SJCRH30 (cell line): ENCODE results near the gene ERBB4. TPM values are rescaled to one million over a fixed set of nuclear protein-coding genes. Genes with fewer than 3 reads are reported as not detected.
A peak's percentile ranks its signal among the peaks of the same experiment; 100 is the strongest.

ENCODE experiments used
- DNase-seq, 2 experiments: peaks; one replicate each; pipeline ENCODE4 v3.0.0-alpha.2; 2015 to 2020
- H3K27ac ChIP-seq: fragments of 250-450 bp; sonication (Bioruptor Pico); 2 replicates; pipeline ENCODE4 v1.5.1; 2020; ENCODE audit warnings: mild to moderate bottlenecking, moderate library complexity
- H3K27me3 ChIP-seq: fragments of 250-450 bp; sonication (Bioruptor Pico); 2 replicates; pipeline ENCODE4 v1.5.1; 2020; ENCODE audit warnings: mild to moderate bottlenecking, moderate library complexity
- H3K36me3 ChIP-seq: fragments of 250-450 bp; sonication (Bioruptor Pico); 2 replicates; pipeline ENCODE4 v1.5.1; 2020; ENCODE audit warnings: mild to moderate bottlenecking, moderate library complexity
- H3K4me1 ChIP-seq: fragments of 250-450 bp; sonication (Bioruptor Pico); 2 replicates; pipeline ENCODE4 v1.5.1; 2020; ENCODE audit warnings: mild to moderate bottlenecking, moderate library complexity
- H3K4me3 ChIP-seq: fragments of 250-450 bp; sonication (Bioruptor Pico); 2 replicates; pipeline ENCODE4 v1.5.1; 2020; ENCODE audit warnings: mild to moderate bottlenecking, moderate library complexity
- H3K9me3 ChIP-seq: fragments of 250-450 bp; sonication (Bioruptor Pico); replicated peaks from 2 replicates; pipeline ENCODE4 v1.5.1; 2020; ENCODE audit warnings: mild to moderate bottlenecking, moderate library complexity
- total RNA-seq: library from RNA; depleted of rRNA; stranded (reverse); fragments of >200 nt; shearing (Covaris generic); gene quantifications from 2 replicates; pipeline ENCODE4 v1.2.3, GENCODE V29; 2014

Gene ERBB4
- total RNA-seq, 1 experiment from 2014 or later: 3.0 TPM

DNA sequence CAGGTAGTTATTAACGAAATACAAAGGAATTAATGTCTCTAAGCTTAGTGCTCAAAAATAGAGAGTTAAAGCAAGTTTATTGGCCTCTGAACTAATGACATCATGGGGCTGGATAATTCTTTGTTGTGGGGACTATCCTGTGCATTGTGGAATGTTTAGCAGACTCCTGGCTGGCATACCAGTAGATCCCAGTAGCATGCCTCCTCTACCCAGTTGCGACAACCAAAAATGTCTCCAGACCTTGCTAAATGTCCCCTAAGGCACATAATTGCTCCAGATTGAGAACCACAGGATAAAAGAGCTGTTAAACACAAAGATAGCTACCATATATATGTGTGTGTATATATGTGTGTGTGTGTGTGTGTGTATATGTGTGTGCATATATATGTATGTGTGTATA, 194.5 kb downstream of the ERBB4 start:
- H3K27ac ChIP-seq: no peak overlapping the region
- DNase-seq: no peak
- H3K4me3 ChIP-seq: no peak overlapping the region
- no peaks in the 10 kb centered on the region for H3K27me3 ChIP-seq
- no peaks in the 10 kb centered on the region for H3K9me3 ChIP-seq
- no peaks in the 10 kb centered on the region for H3K36me3 ChIP-seq
- no peaks in the 10 kb centered on the region for H3K4me1 ChIP-seq

DNA sequence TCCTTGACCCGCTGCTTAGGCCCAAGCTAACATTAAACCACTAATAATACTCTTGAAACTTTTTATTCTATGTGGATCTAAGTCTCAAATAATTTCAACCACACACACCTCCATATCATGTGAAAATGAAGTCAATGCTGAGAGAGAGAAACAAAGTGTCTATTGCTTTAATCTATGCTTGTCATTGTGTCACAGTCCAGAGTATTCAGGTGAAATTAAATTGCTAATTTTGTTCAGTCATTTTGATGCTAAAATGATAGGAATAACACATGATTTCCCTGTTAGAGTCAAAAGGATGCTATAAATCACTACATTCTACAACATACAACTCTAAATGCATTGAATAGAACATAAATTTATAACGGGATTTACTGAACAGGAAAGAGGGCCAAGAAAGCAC, 195.4 kb downstream of the ERBB4 start:
- no peak for DNase-seq
- H3K4me3 ChIP-seq: no peak overlapping the region
- H3K27me3 ChIP-seq: no peaks in the 10 kb centered on the region
- H3K4me1 ChIP-seq: no peaks in the 10 kb centered on the region
- no peaks in the 10 kb centered on the region for H3K36me3 ChIP-seq
- no peaks in the 10 kb centered on the region for H3K9me3 ChIP-seq
- H3K27ac ChIP-seq: no peak overlapping the region

DNA sequence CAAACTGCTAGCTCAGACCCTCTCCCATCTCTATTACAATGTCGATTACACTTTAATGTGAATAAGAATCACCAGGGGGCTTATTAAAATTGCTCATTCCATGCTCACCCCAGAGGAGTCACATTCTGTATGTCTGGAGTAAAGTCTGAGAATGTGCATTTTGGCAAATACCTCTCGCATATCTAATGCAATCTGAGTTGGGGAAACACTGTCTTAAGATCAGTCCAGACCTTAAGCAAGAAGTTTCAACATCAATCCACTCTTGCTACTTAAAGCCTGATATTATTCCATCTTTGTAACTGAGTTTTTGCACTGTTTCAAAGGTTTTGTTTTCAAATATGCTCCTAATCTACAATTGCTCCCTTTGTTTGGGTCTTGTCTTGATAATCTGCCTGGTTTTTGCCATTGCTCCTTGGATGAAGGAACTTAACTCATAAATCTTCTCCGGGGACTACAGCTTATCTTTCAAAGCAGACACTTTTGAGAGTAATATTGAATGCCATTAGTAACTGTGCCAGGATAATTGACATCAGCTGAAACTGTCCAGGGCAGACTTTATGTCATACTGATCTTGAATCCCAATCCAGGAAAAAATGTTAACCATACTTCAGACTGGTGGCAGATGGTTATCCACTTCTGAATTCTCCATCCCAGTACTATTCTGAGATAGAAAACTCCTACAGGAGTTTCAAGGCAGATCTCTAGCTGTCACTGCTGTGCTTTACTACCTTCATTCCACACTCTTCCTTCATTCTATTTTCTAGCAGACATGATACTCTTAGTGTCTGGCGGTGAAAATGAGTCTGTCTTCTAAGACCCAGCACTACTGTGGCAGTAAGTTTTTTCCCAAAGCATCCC, 200.9 kb downstream of the ERBB4 start:
- Histone ChIP-seq H3K9me3 (no peaks in the 10 kb centered on the region), H3K4me3 (no peak overlapping the region), H3K36me3 (no peaks in the 10 kb centered on the region), H3K4me1 (no peaks in the 10 kb centered on the region), H3K27ac (no peak overlapping the region), H3K27me3 (no peaks in the 10 kb centered on the region)
- no peak for DNase-seq

DNA sequence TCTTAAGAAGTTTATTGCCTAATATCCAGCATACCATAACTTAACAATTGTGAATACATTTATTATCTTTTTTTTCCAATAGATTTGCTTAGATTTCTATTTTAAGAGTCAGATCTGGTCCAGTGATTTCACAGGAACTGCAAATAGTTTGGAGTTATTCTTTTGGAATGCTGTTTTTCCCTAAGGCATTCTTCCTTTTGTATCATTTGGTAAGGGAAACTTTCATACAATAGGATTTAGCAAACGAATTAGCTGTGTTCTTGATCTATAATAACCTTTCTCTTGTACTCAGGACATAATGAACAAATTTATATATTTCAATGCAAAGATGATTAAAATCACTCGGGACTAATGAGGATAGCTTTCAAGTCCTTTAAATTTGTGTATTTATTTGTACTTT, 201.6 kb downstream of the ERBB4 start:
- H3K4me3 ChIP-seq: no peak overlapping the region
- no peaks in the 10 kb centered on the region for H3K4me1 ChIP-seq
- H3K9me3 ChIP-seq: no peaks in the 10 kb centered on the region
- DNase-seq: no peak
- no peak overlapping the region for H3K27ac ChIP-seq
- no peaks in the 10 kb centered on the region for H3K36me3 ChIP-seq
- H3K27me3 ChIP-seq: no peaks in the 10 kb centered on the region

DNA sequence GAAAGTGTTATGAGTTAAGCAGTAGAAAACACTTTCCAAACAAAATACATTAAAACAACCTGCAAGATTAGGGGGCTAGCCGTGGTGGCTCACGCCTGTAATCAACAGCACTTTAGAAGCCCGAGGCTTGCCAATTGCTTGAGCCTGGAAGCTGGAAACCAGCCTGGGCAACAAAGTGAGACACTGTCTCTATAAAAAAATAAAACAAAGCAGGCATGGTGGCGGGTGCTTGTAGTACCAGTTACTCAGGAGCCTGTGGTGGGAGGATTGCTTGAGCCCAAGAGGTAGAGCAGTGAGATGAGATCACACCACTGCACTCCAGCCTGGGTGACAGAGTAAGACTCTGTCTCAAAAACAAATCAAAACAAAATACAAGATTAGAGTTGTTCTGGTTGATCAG, 208.3 kb downstream of the ERBB4 start:
- Histone ChIP-seq H3K27ac (no peak overlapping the region), H3K4me1 (no peaks in the 10 kb centered on the region; the same call in 1 of the 2 replicates), H3K36me3 (no peaks in the 10 kb centered on the region), H3K4me3 (no peak overlapping the region), H3K9me3 (no peaks in the 10 kb centered on the region), H3K27me3 (no peaks in the 10 kb centered on the region)
- no peak for DNase-seq

DNA sequence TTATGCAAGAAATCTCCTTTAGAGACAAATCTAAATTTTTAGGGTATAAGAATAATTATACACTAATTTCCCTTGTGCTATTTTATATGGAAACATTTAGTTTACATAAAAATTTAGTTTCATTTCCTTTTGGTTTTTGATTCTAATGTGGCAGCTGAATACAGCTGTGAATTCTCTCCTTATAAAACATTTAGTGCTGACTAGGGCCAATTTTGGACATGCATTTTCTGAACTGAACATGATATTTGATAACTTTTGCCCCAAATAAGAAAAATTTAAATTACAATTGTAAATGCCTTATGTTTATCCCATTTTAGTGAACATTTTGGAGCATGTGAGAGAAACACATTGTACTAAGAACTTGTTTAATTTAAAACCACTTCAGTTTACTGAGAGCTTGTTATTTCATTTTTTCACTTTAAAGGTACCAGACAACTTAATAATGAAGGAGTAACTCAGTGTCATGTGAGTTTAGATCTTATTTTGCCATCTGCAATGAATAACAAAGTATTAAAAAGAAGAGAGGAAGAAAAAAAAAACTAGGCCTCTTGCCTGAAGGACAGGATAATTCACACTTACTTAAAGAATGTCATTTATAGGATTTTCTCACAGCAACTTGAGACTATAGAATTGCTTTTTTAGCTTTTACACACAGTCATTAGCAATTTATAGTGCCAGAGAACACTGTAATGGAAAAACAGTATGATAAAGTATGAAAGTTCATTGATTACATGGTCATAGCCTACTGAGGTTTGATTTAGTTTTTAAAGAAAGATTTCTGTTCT, 209.7 kb downstream of the ERBB4 start:
- H3K36me3 ChIP-seq: no peaks in the 10 kb centered on the region
- H3K27ac ChIP-seq: no peak overlapping the region
- H3K4me3 ChIP-seq: no peak overlapping the region
- no peaks in the 10 kb centered on the region; the same call in 1 of the 2 replicates for H3K4me1 ChIP-seq
- DNase-seq: no peak
- no peaks in the 10 kb centered on the region for H3K27me3 ChIP-seq
- H3K9me3 ChIP-seq: no peaks in the 10 kb centered on the region

DNA sequence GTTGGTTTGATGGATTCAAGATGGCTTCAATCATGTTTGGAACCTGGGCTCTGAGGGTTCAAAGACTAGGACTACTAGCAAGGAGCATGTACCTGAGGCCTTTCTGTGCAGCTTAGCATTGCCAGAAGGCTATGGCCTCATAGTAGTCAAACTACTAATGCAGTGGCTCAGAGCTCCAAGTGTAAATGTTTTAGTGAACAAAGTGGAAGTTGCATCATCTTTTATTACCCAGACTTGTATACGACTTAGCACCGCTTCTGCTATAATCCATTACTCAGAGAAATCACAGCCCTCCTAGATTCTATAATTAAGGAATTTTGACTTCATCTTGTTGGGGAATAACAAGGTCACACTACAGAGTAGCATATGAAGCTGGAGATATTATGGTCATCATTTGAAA, 210.5 kb downstream of the ERBB4 start:
- Histone ChIP-seq H3K9me3 (no peaks in the 10 kb centered on the region), H3K27ac (no peak overlapping the region), H3K36me3 (no peaks in the 10 kb centered on the region), H3K4me1 (no peaks in the 10 kb centered on the region; the same call in 1 of the 2 replicates), H3K4me3 (no peak overlapping the region), H3K27me3 (no peaks in the 10 kb centered on the region)
- DNase-seq: no peak

DNA sequence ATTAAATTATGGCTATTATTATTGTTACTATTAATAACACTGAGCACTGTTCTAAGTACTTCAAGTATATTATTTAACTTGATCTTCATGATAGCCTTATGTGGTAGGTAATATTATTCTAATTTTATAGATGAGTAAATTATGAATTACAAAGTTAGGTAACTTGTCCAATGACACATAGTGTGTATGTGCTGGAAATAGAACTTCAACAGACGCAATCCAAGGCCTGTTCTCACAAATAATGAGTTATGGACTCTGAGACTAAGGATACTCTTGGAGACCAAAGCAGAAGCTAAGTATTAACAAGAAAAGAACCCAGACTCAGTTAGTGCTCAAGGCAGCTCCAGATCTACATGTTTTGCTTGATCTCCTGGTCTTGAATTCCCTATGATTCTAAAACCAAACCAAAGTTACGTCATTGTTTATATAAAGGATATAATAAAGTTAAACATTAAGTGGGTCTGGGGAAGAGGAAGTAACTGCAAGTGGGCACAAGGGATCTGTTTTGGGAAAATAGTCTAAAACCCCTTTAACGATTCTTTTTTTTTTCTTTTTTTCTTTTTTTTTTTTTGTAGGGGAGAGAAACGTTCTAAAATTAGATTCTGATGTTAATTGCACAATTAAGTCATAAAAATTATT, 211.3 kb downstream of the ERBB4 start:
- Histone ChIP-seq H3K4me3 (no peak overlapping the region), H3K4me1 (no peaks in the 10 kb centered on the region; the same call in 1 of the 2 replicates), H3K27me3 (no peaks in the 10 kb centered on the region), H3K9me3 (no peaks in the 10 kb centered on the region), H3K27ac (no peak overlapping the region), H3K36me3 (no peaks in the 10 kb centered on the region)
- DNase-seq: peak in 1 of 2 experiments; percentile 8

DNA sequence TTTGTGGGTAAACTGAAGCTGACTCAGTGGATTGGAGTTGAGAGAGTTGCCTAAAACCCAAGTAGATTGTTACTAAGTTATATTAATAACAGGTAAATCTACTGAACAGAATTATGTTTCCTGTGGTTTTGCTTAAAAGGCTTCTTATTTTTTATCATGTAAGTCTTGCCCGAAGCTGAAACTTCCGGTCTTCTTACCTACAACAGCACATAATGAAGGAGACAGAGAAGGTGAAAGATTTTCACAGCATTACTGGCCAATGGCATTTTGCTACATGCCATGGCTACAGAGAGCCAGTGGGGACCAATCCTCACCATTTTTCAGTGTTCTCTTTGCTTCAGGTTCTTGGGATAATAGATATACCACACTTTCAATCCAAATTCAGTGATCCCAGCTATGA, 220.0 kb downstream of the ERBB4 start:
- Histone ChIP-seq H3K36me3 (no peaks in the 10 kb centered on the region), H3K9me3 (no peaks in the 10 kb centered on the region), H3K27me3 (no peaks in the 10 kb centered on the region), H3K4me1 (no peaks in the 10 kb centered on the region), H3K27ac (no peak overlapping the region), H3K4me3 (no peak overlapping the region)
- DNase-seq: no peak

DNA sequence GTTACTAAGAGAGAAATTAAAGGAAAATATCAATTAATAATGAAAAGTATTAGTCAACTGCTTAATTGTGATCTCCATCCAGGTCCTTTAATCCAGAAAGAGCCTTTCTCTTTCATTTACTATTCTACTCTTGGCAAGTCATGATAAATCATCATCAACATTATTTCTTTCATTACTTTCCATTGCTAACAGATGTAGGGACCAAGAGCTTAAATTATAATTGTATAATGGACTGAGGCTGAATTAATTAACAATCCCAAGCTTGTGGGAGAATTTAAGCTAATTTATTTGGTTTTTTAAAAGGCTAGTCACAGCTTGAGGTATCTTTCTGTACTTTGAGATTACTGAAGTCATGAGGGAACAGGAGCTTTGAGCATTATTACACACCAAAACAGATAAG, 223.9 kb downstream of the ERBB4 start:
- no peaks in the 10 kb centered on the region for H3K4me1 ChIP-seq
- H3K27ac ChIP-seq: no peak overlapping the region
- no peaks in the 10 kb centered on the region for H3K36me3 ChIP-seq
- DNase-seq: no peak
- no peaks in the 10 kb centered on the region for H3K9me3 ChIP-seq
- H3K27me3 ChIP-seq: no peaks in the 10 kb centered on the region
- H3K4me3 ChIP-seq: no peak overlapping the region

DNA sequence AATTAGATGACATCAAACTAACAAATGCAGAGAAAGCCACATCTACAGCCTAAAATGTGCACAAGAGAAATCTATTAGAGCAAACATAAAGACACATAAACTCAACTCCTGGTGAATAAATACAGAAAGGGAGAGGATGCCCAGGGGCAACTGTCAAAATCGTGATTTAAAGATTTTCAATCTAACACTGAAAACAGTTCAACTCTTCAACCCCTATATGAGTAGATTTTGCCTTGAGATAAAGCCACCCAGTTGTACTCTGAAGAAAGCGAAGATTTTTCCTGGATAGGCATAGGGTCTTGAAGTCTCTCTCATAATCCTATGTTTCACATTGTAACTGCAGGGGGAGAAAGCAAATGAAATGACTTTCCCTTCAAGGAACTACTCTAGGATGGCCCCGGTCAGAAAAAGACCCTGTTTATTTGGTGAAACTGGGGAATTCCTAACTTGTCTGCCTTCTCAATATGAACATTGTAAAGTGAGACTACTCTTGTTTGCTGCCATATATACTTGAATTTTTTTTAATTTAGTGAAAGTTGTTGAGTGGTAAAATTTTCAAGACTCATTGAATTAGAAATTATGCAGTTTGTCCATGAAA, 226.7 kb downstream of the ERBB4 start:
- no peak for DNase-seq
- H3K27me3 ChIP-seq: no peaks in the 10 kb centered on the region
- H3K36me3 ChIP-seq: no peaks in the 10 kb centered on the region
- no peaks in the 10 kb centered on the region for H3K4me1 ChIP-seq
- no peak overlapping the region for H3K4me3 ChIP-seq
- H3K27ac ChIP-seq: no peak overlapping the region
- no peaks in the 10 kb centered on the region for H3K9me3 ChIP-seq

DNA sequence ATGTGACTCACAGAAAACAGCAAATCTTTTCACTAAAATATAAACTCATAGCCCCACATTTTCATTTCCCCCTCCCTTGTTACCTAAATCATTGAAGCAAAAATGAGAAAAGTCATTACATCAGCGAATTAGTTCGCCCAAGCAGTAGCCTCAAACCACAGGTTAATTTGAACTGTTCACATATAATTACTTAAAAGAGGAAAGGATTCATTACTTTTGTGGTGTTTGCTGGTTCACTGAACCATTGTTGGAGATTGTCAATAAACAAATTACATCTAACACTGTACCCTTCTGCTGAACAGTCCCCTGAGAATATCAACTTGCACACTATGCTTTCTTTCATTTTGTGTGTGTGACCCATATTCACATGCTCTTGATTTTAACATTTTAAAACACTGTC, 238.7 kb downstream of the ERBB4 start:
- no peaks in the 10 kb centered on the region for H3K4me1 ChIP-seq
- no peak overlapping the region for H3K4me3 ChIP-seq
- H3K27ac ChIP-seq: no peak overlapping the region
- no peak for DNase-seq
- no peaks in the 10 kb centered on the region for H3K27me3 ChIP-seq
- no peaks in the 10 kb centered on the region for H3K36me3 ChIP-seq
- H3K9me3 ChIP-seq: no peaks in the 10 kb centered on the region

DNA sequence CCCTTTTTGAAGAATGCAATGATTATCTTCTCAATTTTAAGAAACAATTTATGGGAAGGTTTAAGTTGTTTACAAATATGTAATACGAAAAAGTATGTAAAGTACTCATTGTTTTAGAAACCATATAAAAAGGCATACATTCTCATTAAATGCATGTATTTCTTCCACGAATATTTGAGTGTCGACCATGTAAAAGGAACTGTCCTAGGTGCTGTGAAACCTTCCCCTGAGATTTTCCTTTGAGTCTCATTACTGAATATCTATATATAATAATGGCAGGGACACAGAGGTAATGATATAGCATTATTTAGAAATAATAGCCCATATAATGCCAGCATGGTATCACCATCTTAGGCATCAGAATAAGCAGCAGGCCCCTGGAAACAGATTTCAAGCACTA, 239.3 kb downstream of the ERBB4 start:
- no peak for DNase-seq
- no peaks in the 10 kb centered on the region for H3K27me3 ChIP-seq
- no peak overlapping the region for H3K4me3 ChIP-seq
- H3K4me1 ChIP-seq: no peaks in the 10 kb centered on the region
- H3K9me3 ChIP-seq: no peaks in the 10 kb centered on the region
- H3K36me3 ChIP-seq: no peaks in the 10 kb centered on the region
- H3K27ac ChIP-seq: no peak overlapping the region

DNA sequence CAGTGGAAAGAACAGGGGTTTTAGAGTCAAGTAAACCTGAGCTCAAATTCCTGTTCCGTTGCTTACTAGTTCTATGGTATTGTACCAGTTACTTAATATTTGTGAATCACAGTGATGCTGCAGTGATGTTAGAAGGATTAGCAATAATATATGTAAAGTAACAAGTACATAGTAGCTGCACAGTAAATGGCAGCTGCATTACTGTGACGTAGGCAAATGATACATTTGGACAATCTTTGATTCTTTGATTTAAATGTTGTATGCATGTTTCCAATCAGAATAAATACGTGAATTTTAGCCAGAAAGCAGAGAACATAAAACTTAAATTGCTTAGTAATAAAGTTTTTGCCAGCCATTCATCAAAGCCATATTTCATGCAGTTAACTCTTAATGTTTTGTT, 243.0 kb downstream of the ERBB4 start:
- no peaks in the 10 kb centered on the region for H3K27me3 ChIP-seq
- H3K4me1 ChIP-seq: no peaks in the 10 kb centered on the region
- H3K9me3 ChIP-seq: no peaks in the 10 kb centered on the region

DNA sequence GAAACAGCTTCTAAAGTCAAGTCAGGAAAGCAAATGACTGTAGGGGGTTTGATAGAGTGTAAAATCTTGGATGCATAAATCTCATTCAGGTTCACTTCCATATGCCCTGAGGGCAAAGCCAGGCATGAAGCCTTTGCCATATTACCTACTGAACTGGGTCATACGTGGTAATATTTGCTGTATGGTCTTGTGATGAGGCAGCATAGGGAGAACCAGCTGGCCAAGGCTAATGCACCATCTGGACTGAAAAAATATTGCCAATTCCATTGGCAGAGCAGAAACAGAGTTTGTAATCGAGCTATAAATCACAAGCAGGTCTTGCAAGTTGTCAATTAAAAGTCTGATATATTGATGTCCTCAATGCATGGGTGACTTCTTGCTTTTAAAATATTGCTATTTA, 243.8 kb downstream of the ERBB4 start:
- H3K27me3 ChIP-seq: no peaks in the 10 kb centered on the region
- no peak overlapping the region for H3K27ac ChIP-seq

More for the DNA sequence above, 243.0 kb downstream of the ERBB4 start:
- H3K36me3 ChIP-seq: no peaks in the 10 kb centered on the region
- no peak overlapping the region for H3K27ac ChIP-seq
- DNase-seq: no peak
- H3K4me3 ChIP-seq: no peak overlapping the region

More for the DNA sequence above, 243.8 kb downstream of the ERBB4 start:
- Histone ChIP-seq H3K4me3 (no peak overlapping the region), H3K4me1 (no peaks in the 10 kb centered on the region), H3K9me3 (no peaks in the 10 kb centered on the region), H3K36me3 (no peaks in the 10 kb centered on the region)
- DNase-seq: peak in 1 of 2 experiments; percentile 6
